Ascending aorta (tissue), 2 donors: Measurements from ENCODE around the gene FKBP8. TPM values are rescaled to one million over a fixed set of nuclear protein-coding genes. Genes with fewer than 3 reads are reported as not detected.

Experiments
- DNase-seq, 2 donors: peaks; one replicate each; pipeline ENCODE4 v3.0.0-alpha.2; 2019; ENCODE audit warnings: low spot score in 2 of 2
- H3K27ac ChIP-seq, 2 donors: fragments of 200-600 bp; sonication (generic); one replicate each; pipeline ENCODE4 v1.5.1; 2016 to 2017; ENCODE audit warnings: mild to moderate bottlenecking in 1 of 2
- H3K27me3 ChIP-seq: fragments of 200-600 bp; sonication (generic); one replicate; pipeline ENCODE4 v1.5.1; 2017
- H3K36me3 ChIP-seq, 2 donors: fragments of 200-600 bp; sonication (generic); one replicate each; pipeline ENCODE4 v1.5.1; 2016
- H3K4me1 ChIP-seq, 2 donors: fragments of 200-600 bp; sonication (generic); one replicate each; pipeline ENCODE4 v1.5.1; 2016 to 2017; ENCODE audit warnings: mild to moderate bottlenecking in 1 of 2
- H3K4me3 ChIP-seq, 2 donors: fragments of 200-600 bp; sonication (generic); one replicate each; pipeline ENCODE4 v1.5.1; 2016 to 2017; ENCODE audit warnings: mild to moderate bottlenecking in 1 of 2
- H3K9me3 ChIP-seq, 2 donors: fragments of 200-600 bp; sonication (generic); one replicate each; pipeline ENCODE4 v1.5.1; 2016
- intact Hi-C: fragments of 100-400 bp; cut with DNase I; formaldehyde crosslinking; loops from one replicate; pipeline ENCODE4 v1.15.1; 2023
- total RNA-seq: library from RNA; depleted of rRNA; stranded (reverse); fragments of >200 nt; gene quantifications from one replicate; pipeline ENCODE4 v1.1.0, GENCODE V29; 2016
- TF ChIP-seq, protein P1 (sequence below), 3 experiments: fragments of 200-600 bp in 2 of 3; fragments of 450-650 bp in 1 of 3; sonication (generic) in 2 of 3; IDR thresholded peaks; one replicate each; pipeline ENCODE4 v1.5.1; 2016 to 2019; ENCODE audit warnings: antibody characterized with exemption in 3 of 3, mild to moderate bottlenecking in 1 of 3, moderate library complexity in 1 of 3

Gene FKBP8
- total RNA-seq, 1 donor from 2014 or later: 395 TPM

DNA sequence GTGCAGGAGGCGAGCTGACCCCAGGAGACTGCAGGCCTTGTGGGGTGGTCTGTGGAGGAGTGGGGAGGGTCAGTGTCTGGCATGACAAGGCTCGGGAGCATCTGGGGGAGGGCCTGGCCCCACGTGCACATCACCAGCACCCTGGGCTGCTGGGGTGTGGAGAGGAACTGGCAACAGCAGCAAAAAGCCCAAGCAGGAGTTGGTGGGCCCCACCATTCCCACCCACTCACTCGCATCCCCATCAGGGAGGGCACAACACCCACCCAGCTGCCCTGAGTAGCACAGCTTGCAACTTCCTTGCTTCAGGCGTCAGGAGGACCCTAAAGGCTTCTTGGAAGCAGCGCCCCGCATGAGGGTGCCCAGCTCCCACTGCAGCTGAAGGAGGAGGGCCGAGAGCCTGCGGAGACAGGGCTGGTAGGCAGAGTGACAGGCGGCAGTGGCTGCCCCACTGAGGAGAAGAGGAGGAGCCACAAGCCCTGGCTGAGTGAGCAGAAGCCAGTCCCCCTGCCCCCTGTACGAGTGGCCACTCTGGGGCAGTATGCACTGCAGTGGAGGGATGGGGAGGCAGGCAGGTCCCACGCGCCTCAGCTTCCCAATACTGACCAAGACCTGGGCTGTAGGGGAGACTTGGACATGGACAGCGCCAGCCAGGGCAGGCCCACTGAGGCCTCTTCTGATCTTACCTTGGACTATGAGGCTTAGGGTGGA is 48.0 kb downstream of the FKBP8 start:
- H3K27me3 ChIP-seq: no peaks in the 10 kb centered on the region
- H3K4me3 ChIP-seq: no peak overlapping the region
- H3K36me3 ChIP-seq: no peaks in the 10 kb centered on the region
- no peak for DNase-seq
- no peak overlapping the region for H3K27ac ChIP-seq
- TF ChIP-seq, protein P1, sequence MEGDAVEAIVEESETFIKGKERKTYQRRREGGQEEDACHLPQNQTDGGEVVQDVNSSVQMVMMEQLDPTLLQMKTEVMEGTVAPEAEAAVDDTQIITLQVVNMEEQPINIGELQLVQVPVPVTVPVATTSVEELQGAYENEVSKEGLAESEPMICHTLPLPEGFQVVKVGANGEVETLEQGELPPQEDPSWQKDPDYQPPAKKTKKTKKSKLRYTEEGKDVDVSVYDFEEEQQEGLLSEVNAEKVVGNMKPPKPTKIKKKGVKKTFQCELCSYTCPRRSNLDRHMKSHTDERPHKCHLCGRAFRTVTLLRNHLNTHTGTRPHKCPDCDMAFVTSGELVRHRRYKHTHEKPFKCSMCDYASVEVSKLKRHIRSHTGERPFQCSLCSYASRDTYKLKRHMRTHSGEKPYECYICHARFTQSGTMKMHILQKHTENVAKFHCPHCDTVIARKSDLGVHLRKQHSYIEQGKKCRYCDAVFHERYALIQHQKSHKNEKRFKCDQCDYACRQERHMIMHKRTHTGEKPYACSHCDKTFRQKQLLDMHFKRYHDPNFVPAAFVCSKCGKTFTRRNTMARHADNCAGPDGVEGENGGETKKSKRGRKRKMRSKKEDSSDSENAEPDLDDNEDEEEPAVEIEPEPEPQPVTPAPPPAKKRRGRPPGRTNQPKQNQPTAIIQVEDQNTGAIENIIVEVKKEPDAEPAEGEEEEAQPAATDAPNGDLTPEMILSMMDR (IDR thresholded peaks at IDR 0.05): no peak
- intact Hi-C loops: no loop called here
- peaks cover 12 to 48% of the 10 kb centered on the region in 2 donors for H3K4me1 ChIP-seq
- no peaks in the 10 kb centered on the region for H3K9me3 ChIP-seq

DNA sequence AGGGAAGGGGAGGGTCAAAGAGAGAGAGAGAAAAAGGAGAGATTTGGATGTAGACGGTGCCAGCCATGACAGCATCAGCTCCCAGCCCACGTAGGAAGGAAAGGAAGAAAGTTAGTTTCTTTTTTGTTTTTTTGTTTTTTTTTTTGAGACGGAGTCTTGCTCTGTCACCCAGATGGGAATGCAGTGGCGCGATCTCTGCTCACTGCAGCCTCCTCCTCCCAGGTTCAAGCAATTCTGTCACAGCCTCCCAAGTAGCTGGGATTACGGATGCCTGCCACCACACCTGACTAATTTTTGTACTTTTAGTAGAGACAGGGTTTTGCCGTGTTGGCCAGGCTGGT is 49.1 kb downstream of the FKBP8 start:
- TF ChIP-seq, protein P1 (IDR thresholded peaks at IDR 0.05): no peak
- peaks cover 4 to 38% of the 10 kb centered on the region in 2 donors for H3K4me1 ChIP-seq
- no peak for DNase-seq
- no peak overlapping the region for H3K4me3 ChIP-seq
- no peaks in the 10 kb centered on the region for H3K27me3 ChIP-seq
- H3K27ac ChIP-seq: peak overlapping the region; percentile 19 to 26
- no peaks in the 10 kb centered on the region for H3K36me3 ChIP-seq
- intact Hi-C loops: no loop called here
- no peaks in the 10 kb centered on the region for H3K9me3 ChIP-seq

DNA sequence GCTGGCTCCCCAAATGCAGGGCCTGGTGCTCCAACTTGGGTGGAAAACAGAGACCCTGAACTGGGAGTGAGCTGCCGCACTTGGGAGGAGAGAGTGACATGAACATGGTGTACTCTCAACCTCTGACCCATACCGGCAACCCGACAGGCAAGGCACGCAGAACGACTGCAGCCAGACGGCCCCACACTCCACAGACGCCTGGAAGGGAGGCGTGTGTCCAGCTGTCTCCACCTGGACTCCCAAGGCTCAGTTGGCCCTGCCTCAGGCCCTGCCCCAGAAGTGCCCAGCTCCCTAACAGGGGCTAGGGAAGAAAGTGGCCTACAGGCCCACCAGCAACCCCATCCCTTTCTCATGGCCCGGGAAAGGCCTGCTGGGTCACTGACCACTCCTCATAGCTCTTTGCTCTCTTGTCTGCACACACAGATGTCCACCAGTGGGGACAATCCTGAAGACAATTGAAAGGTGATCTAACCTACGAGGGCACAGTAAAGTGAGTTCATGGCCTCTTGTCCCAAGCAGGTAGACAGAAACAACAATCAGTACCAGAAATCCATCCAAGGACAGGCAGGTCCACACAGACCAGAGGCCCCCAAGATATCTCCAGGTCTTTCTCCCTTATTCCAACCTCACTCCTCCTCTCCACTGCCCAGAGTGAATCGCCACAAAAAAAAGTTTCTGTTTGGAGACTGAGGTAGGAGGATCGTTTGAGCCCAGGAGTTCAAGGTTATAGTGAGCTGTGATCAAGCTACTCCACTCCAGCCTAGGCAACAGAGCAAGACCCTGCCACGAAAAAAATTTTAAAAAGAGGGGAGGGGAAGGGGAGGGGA is 49.7 kb downstream of the FKBP8 start:
- Histone ChIP-seq H3K9me3 (no peaks in the 10 kb centered on the region), H3K4me3 (no peak overlapping the region), H3K4me1 (peaks cover 4 to 37% of the 10 kb centered on the region in 2 donors), H3K27ac (peak overlapping the region; percentile 19 to 26), H3K27me3 (no peaks in the 10 kb centered on the region), H3K36me3 (no peaks in the 10 kb centered on the region)
- TF ChIP-seq, protein P1 (IDR thresholded peaks at IDR 0.05): no peak
- intact Hi-C loops: no loop called here
- DNase-seq: no peak

DNA sequence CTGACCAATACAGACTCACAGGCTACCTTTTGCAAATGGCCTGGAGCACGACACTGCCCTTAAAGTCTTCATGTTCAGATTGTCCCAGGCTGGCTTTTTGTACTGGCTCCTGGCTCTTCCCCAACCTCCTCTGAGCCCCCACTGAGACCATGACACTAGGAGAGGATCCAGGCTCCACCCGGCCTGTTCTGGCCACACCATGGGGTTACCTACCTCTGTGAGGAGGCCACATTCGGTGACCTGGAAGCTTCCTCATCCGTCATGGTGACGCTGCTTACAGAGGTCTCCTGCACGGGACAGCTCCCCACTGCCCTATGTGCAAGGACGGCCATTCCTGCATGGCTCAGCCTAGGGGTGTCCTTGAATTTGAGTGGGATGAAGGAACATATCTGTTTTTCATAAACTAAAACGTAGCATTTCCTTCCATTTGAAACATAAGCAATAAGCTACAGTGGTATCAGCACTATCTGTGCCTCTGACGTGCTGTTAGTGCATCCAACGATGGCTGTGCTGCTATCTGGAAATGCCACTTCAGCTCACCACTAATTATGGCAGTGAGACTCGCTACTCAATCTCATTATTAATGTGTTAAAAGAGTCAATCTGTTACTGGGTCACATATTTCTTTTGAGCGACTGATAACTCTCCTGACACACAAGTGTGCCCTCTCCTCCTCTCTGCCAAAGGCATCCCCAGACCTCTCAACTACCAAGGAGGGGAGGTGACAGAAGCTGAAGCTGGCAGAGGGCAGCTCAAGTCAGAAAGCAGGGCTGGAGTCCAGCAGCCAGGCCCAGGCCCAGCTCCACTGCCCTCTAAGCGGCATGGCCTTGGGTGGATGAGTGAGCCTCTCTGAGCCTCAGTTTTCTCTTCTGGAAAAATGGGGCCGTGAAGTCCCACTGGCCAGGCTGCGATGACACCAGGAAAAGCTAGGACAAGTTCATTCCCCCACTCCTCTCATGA is 51.1 kb downstream of the FKBP8 start:
- TF ChIP-seq, protein P1 (IDR thresholded peaks at IDR 0.05): no peak
- Histone ChIP-seq H3K9me3 (no peaks in the 10 kb centered on the region), H3K4me3 (no peak overlapping the region), H3K27me3 (no peaks in the 10 kb centered on the region), H3K4me1 (peaks cover 4 to 41% of the 10 kb centered on the region in 2 donors), H3K27ac (no peak overlapping the region), H3K36me3 (no peaks in the 10 kb centered on the region)
- DNase-seq: no peak
- intact Hi-C loops: no loop called here

DNA sequence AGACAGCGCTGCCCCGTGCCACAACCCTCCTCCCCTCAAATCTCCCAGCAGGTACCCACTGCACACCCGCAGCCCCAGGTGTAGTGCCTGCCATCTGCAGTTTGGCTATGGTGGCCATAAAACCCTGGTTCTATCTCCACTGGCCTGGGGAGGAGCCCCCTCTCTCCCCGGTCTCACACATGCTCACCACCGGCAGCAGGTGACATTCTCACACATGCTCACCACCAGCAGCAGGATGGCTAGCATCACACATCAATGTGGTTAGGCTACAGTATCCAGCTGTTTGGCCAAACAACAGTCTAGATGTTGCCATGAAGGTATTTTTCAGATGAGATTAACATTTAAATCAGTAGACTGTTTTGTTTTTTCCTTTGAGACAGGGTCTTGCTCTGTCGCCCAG is 52.6 kb downstream of the FKBP8 start:
- peaks cover 4 to 50% of the 10 kb centered on the region in 2 donors for H3K4me1 ChIP-seq
- DNase-seq: no peak
- H3K36me3 ChIP-seq: no peaks in the 10 kb centered on the region
- H3K9me3 ChIP-seq: no peaks in the 10 kb centered on the region
- no peak overlapping the region for H3K4me3 ChIP-seq
- H3K27me3 ChIP-seq: no peaks in the 10 kb centered on the region
- intact Hi-C loops: no loop called here
- TF ChIP-seq, protein P1 (IDR thresholded peaks at IDR 0.05): no peak
- H3K27ac ChIP-seq: no peak overlapping the region
